Suppressor macrophage (primary cell): ENCODE results near the gene TRIM47.

ENCODE experiments used
- DNase-seq, 4 experiments: peaks; one replicate each; pipeline ENCODE4 v3.0.0-alpha.2; 2020 to 2022

The TRIM47 gene

GRCh38 chr17:75909051-75909811, 30.9 kb upstream of the TRIM47 start:
- DNase-seq, result no peak

DNA sequence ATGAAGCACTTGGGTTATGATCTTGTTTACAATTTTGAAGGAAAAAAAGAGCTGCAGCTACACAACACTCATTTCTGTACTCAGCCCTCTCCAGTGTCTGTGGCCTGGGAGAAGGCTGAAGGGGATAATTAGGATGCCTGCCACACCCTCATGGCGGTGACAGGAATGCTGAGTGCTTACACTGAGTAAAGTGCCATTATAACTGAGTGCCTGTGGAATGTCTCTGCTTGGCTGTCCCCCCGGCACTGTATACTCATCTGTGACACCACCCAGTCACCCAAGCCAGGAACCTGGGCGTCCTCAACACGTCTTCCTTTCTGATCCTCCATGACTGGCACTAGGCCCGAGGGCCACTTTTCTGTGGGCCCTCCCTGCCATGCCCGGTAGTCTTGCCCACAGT, 29.8 kb upstream of the TRIM47 start:
- DNase-seq, result no peak

GRCh38 chr17:75906143-75906884, 27.9 kb upstream of the TRIM47 start:
- DNase-seq, result peak in 1 of 4 experiments; percentile 19

- DNase-seq, result peak; percentile 93 to 97 (median 96)
Measured at GRCh38 chr17:75904749-75905521, 26.6 kb upstream of the TRIM47 start, which contains the start of gene MRPL38. Gene MRPL38, minus strand, starts transcription at chr17:75904884. Its CDS starts 9 bp downstream, at chr17:75904875.

GRCh38 chr17:75902406-75902805, 24.0 kb upstream of the TRIM47 start:
- no peak for DNase-seq

GRCh38 chr17:75901727-75902126, 23.3 kb upstream of the TRIM47 start:
- no peak for DNase-seq

DNA sequence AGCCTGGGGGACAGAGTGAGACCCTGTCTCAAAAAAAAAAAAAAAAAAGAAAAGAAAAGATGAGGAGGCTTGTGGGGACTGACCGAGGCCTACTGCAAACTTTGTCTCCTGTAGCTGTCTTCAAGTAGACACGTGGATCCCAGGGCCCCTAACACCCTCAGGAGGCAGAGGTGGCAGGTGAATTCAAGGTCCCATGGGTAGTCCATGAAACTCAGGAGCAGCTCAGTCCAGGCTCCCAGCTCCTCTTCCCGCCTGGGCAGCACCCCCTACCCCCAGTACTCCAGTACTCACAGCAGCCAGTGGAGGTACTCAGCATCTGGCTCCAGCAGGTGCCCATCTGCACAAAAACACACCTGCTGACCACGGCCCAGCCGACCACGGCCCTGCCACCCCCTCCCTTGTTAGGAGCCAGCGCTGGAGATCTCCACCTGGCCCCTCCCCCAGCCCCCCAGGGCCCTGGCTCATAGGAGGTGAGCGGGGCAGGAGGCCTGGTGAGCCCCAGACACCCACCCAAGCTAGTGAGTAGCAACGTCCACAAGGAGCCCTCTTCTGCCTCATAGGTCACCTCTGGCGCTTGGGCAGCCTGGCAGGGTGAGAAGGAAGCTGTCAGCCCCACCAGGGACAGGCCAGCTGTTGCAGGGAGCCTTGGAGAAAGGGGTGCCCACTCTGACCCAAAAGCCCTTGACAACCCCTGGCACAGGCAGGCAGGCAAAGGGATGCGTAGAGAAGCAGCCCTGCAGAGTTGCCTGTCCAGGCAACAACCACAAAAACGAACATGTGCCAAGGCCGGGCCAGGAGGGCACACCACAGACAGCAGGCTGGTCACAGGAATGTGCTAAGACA, 22.5 kb upstream of the TRIM47 start:
- no peak for DNase-seq

DNA sequence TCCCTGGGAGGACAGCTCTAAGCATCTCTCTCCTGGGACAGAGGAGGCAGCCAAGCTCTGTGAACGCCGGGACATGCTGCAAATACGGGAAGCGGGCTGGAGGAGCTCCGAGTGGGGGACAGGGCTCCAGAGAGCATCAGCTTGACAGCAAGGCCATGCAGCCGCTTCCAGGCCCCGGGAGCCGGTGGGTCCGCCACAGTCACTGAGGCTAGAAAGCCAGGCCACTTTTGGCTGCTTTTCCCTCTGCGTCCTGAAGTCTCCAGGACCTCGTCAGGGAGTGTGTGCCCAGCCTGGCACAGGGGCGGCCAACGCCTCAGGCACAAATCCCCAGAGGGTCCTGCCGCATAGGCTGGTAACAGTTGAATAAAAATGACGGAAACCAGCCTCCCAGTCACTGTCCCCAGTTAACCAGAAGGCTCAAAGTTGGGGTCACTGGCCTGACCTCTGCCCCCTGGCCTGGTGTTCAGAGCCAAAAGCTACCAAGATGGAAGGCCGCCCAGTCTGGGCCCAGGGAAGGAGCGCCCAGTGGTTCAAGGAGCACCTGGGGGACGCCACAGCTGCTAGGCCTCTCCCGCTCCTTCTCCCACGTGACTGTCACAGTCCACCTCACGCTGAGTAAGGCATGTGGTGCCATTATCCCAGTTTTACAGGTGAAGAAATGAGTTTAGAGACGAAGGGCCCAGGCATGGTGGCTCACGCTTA, 21.5 kb upstream of the TRIM47 start:
- no peak for DNase-seq

GRCh38 chr17:75899353-75899752, 21.0 kb upstream of the TRIM47 start:
- no peak for DNase-seq

- DNase-seq, result no peak
Measured at GRCh38 chr17:75898791-75899190, 20.4 kb upstream of the TRIM47 start.

- no peak for DNase-seq
Measured at GRCh38 chr17:75898065-75898464, 19.7 kb upstream of the TRIM47 start.

DNA sequence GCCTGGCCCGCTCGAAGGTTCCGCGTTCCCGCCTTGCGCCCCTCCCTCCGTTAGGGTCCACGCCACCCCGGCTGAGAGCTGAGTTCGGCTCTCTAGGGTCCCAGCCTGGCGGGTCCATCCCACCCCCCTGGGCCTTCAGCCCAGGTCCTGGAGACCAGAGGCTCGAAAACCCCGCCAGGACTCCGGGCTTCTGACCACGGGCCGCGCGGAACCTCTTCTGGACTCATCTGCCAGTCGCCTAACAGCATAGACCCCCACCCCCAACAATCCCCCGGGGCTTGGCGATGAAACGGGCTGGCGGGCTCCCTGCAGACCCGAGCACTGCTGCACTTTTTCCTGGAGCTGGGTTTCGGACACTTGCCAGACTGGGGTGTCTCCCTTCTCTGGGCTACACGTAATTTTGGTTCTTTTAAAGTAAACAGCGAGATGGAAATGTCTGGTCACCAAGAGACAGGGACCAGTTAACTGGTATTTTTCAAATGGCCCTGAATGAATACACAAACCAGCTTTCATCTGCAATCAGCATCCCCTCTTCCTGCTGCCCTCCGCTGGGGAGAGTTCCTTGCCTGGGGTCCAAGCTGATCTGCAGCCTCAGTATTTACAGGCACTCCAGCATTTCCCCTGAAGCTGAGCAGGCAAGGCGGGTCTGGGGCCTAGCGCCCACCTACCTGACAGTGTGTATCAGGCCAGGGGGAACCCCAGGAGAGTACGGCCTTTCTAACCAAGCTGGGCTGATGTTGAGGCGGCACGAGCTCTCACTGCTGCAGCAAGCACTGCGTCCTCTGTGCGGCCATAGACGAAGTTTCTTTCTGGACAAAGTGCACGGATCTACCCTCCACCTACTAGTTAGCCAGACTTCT, 19.0 kb upstream of the TRIM47 start:
- DNase-seq, result no peak

GRCh38 chr17:75896415-75897159, 18.2 kb upstream of the TRIM47 start, which contains the start of gene TRIM65:
Gene TRIM65, minus strand, starts transcription at chr17:75896951. Its CDS starts 14 bp downstream, at chr17:75896937.
- DNase-seq, result peak; percentile 82 to 94 (median 90)

- DNase-seq, result peak; percentile 70 to 82 (median 80)
Measured at GRCh38 chr17:75895370-75896155, 17.2 kb upstream of the TRIM47 start.

DNA sequence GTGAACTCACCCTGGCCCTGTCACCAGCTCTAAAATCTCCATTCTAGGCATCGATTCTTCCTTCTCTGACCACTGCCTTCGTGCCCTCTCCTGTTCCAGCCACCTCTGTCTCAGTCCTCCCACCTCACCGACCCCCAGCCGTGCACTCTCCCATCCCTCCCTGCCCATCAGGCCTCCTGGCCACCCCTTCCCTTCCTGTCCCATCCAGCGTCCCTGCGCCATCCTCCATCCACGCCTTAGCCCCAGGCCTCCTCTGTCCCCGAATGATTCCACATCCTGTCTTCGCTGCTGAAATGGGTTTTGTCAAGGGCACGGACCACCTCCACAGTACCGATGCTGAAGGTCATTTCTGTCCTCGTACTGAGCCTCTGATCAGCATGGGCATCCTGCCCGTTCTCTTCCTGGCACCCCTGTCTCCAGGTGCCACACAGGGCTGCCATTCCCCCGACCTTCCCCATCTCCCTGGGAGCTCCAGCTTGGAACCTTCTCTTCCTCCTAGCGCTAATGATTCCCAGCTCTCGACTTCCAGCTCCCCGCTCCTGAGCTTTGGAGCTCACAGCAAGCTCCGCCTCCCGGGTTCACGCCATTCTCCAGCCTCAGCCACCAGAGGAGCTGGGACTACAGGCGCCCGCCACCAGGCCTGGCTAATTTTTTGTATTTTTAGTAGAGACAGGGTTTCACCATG, 15.8 kb upstream of the TRIM47 start:
- DNase-seq, result no peak

GRCh38 chr17:75893305-75894048, 15.1 kb upstream of the TRIM47 start:
- no peak for DNase-seq

GRCh38 chr17:75892556-75893224, 14.3 kb upstream of the TRIM47 start:
- no peak for DNase-seq
